Esophagus squamous epithelium (tissue), 4 donors: Measurements from ENCODE around the gene BAZ2A.

Experiments
- POLR2A ChIP-seq, 4 donors: fragments of 450-650 bp; IDR thresholded peaks; one replicate each; pipeline ENCODE4 v1.6.1; 2017; ENCODE audit warnings: antibody characterized with exemption in 4 of 4, mild to moderate bottlenecking in 4 of 4, moderate library complexity in 3 of 4
- TF ChIP-seq, protein P1 (sequence below), 6 experiments: fragments of 450-650 bp in 4 of 6; fragments of 200-600 bp in 2 of 6; sonication (generic) in 2 of 6; IDR thresholded peaks; one replicate each; pipeline ENCODE4 v1.5.1; 2016 to 2019; ENCODE audit warnings: antibody characterized with exemption in 6 of 6, mild to moderate bottlenecking in 4 of 6, moderate library complexity in 4 of 6

DNA sequence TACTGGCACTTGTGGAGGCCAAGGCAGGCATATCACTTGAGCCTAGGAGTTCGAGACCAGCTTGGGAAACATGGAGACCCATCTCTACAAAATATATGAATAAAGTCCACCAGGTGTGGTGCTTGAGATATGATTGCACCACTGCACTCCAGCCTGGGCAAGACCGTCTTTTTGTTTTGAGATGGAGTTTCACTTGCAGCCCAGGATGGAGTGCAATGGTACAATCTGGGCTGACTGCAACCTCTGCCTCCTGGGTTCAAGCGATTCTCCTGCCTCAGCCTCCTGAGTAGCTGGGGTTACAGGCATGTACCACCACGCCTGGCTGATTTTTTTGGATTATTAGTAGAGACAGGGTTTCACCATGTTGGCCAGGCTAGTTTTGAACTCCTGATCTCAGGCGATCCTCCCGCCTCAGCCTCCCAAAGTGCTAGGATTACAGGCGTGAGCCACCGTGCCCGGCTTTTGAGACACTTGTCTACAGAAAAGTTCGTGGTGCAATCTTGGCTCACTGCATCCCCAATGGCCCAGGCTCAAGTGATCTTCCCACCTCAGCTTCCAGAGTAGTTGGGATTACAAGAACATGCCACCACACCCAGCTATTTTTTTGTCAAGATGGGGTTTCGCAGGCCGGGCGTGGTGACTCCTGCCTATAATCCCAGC, 32.0 kb upstream of the BAZ2A start:
- TF ChIP-seq, protein P1, sequence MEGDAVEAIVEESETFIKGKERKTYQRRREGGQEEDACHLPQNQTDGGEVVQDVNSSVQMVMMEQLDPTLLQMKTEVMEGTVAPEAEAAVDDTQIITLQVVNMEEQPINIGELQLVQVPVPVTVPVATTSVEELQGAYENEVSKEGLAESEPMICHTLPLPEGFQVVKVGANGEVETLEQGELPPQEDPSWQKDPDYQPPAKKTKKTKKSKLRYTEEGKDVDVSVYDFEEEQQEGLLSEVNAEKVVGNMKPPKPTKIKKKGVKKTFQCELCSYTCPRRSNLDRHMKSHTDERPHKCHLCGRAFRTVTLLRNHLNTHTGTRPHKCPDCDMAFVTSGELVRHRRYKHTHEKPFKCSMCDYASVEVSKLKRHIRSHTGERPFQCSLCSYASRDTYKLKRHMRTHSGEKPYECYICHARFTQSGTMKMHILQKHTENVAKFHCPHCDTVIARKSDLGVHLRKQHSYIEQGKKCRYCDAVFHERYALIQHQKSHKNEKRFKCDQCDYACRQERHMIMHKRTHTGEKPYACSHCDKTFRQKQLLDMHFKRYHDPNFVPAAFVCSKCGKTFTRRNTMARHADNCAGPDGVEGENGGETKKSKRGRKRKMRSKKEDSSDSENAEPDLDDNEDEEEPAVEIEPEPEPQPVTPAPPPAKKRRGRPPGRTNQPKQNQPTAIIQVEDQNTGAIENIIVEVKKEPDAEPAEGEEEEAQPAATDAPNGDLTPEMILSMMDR (IDR thresholded peaks at IDR 0.05) = no peak
- no peak for TF ChIP-seq POLR2A (IDR thresholded peaks at IDR 0.05)
